VCaP (cell line): ENCODE measurements around the gene FDX2.

Experiments
- H3K27ac ChIP-seq: fragments of 450-650 bp; 2 replicates; pipeline ENCODE4 v1.5.1; 2017
- CTCF ChIP-seq: fragments of 450-650 bp; conservative IDR thresholded peaks from 2 replicates; pipeline ENCODE4 v1.5.1; 2017; ENCODE audit warnings: mild to moderate bottlenecking, moderate library complexity

Gene FDX2

DNA sequence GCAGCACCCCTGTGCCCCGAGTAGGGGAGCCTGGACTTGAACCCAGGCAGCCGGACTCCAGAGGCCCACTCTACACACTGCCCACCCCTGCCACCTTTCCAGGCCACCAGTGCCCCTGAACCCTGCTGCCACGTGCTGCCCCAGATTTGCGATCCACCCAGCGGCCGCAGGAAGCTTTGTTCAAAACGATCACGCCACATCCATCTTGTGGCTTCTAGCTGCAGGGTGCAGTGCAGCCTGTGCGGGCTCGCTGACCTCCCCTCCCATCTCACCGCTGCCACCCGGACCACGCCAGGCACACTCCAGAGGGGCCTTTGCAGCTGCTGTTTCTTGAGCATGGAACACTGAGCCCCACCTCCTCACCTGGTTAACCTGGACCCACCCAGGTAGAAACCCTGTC, 13.7 kb upstream of the FDX2 start:
- TF ChIP-seq CTCF, result no peak

DNA sequence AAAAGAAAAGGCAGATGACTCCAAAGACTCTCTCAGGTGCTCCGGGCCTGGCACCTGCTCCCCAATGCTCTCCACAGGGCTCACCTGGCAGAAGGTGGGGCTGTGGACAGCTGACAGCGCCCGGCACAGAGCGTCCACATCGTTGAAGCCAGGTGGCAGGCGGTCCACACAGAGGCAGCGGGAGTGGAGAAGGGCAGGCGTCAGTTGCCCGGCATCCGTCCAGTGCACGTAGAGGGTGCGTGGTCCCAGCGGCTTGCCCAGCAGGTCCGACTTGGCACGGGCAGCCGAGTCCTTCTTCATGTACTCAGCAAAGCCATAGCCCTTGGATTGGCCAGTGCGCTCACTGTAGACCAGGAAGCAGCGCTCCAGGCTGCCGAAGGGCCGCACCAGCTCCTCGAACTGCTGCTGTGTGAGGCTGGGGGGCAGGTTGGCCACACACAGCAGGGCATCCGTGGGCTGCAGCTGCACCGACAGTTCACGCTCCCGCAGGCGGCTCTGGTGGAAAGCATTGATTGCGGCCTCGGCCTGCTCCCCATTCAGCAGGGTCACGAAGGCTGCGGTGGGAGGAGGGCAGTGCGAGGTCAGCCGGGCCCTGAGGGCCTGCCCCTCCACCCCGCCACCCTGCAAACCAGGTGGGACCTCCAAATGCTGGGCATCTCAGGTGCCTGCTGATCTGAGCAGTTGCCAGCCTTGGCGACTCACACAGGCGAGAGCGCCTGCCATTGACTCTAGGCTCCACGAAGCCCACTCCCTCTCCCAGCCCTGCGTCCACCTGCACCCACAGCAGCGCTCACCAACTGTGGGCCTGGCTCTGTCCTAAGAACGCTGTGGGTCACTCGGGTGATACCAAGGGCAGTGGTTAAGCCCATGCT, 13.0 kb upstream of the FDX2 start:
- no peak overlapping the region for H3K27ac ChIP-seq
- TF ChIP-seq CTCF, result no peak

More for the DNA sequence above, 13.7 kb upstream of the FDX2 start:
- H3K27ac ChIP-seq, result no peak overlapping the region

DNA sequence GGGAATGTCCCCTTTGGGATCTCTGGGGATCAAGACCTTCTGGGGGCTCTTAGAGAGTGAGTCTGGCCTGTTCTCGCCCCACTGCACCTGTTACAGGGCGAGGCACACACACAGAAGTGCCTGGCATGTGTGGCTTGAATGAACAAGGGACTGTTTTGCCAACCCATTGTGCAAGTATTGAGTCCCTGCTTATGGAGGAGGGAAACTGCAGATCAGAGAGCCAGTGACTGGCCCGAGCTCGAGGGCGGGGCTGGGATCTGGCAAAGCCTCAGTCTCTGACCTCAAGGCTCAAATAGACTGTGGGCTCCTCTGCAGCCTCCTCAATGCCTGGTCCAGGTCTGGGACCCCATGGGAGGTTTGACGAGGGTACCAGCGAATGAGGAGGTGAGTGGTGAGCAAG, 12.0 kb upstream of the FDX2 start:
- TF ChIP-seq CTCF, result no peak
- H3K27ac ChIP-seq, result no peak overlapping the region

- no peak for TF ChIP-seq CTCF
- no peak overlapping the region for H3K27ac ChIP-seq
Observed at GRCh38 chr19:10325732-10326131, 9.9 kb upstream of the FDX2 start.

DNA sequence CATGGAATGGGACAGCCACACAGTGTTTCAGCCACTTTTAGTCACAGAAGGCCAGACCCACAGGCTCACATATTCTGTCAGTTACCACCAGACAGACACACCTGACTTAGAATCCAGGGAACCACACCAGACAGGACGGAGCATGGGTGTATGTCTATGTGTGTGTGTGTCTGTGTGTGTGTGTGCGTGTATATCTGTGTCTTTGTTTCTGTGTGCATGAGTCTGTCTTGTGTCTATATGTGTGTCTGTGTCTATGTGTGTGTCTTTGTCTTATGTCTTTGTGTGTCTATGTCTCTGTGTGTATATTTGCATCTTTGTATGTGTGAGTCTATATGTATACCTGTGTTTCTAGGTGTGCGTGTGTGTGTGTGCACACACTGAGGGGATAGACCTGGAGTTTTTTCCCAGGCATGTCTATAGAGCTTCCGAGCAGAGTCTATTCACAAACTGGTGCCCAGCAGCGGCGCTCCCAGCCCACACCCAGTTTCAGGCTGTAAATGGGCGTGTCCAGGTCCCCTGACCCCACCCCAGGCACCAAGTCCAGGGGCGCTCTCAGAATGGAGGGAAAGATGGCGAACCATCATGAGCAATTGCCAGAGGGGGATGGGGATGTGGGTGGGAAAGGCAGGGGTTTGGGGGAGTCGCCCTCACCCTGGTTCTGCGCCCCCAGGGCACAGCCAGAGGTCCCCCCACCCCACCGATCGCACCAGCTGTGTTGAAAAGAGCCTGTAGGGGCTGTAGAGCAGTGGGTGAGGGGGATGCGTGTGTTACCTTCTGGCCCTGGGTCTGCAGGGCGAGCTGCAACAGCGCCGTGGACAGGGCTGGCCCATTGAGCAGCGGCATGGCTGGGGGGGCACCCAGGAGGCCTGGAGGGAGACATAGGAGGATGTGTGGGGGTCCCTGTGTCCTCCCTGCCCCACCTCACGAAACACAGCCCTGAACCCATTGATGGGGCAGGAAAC, 6.3 kb upstream of the FDX2 start:
- no peak overlapping the region for H3K27ac ChIP-seq
- TF ChIP-seq CTCF, result no peak

DNA sequence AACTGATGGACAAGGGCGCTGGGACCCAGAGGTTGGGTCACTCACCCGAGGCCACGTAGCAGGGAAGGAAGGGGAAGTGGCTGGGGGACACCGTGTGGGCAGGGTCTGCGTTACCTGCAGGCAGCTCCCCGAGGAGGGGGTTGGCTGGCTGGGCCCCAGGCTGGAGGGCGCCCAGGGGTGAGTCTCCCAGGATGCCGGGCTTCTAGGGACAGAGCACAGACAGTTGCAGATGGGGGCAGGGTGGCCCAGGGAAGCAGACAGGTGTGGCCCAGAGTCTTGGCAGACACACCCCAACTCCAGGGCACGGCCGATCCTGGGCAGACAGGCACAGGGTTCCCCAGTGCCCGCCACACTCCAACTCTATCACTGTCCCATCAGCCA, 5.6 kb upstream of the FDX2 start:
- TF ChIP-seq CTCF, result no peak
- H3K27ac ChIP-seq, result no peak overlapping the region
